DND-41 (cell line): Measurements from ENCODE around the gene LIX1L.

Experiments
- ATAC-seq: fragments of 200-7000 bp; cut with Tn5 transposase; 3 replicates; pipeline ENCODE4 v1.9.1; 2021; ENCODE audit warnings: low read depth; ENCODE audit not compliant: insufficient read depth
- DNase-seq: peaks from one replicate; pipeline ENCODE4 v3.0.0-alpha.2; 2020
- H2AFZ ChIP-seq: 2 replicates; pipeline ENCODE4 v1.6.0; 2012; ENCODE audit warnings: low read depth, low read length
- H3K27ac ChIP-seq: 2 replicates; pipeline ENCODE4 v1.5.1; 2012; ENCODE audit warnings: low read length, inconsistent platforms
- H3K27me3 ChIP-seq: fragments of 200-600 bp; sonication (generic); 2 replicates; pipeline ENCODE4 v1.6.0; 2012; ENCODE audit warnings: low read length, mild to moderate bottlenecking, inconsistent platforms; ENCODE audit not compliant: insufficient read depth, poor library complexity
- H3K36me3 ChIP-seq: 2 replicates; pipeline ENCODE4 v1.5.1; 2012; ENCODE audit warnings: low read length, inconsistent platforms; ENCODE audit not compliant: insufficient read depth
- H3K4me1 ChIP-seq: 2 replicates; pipeline ENCODE4 v1.5.1; 2012; ENCODE audit warnings: mild to moderate bottlenecking, low read length; ENCODE audit not compliant: insufficient read depth
- H3K4me2 ChIP-seq: 2 replicates; pipeline ENCODE4 v1.6.0; 2012; ENCODE audit warnings: mild to moderate bottlenecking, moderate library complexity, low read length, inconsistent platforms; ENCODE audit not compliant: insufficient read depth
- H3K4me3 ChIP-seq, 2 experiments: fragments of 200-600 bp in 1 of 2; shearing (Covaris generic) in 1 of 2; 2 replicates each; pipeline ENCODE4 v1.5.1; 2012 to 2016; ENCODE audit warnings: inconsistent platforms in 2 of 2, low read length in 2 of 2, mild to moderate bottlenecking in 2 of 2, low read depth in 1 of 2, moderate library complexity in 1 of 2
- H3K79me2 ChIP-seq: 2 replicates; pipeline ENCODE4 v1.6.0; 2012; ENCODE audit warnings: low read length, inconsistent platforms; ENCODE audit not compliant: insufficient read depth
- H3K9ac ChIP-seq: 2 replicates; pipeline ENCODE4 v1.6.0; 2012; ENCODE audit warnings: low read depth, mild to moderate bottlenecking, inconsistent platforms, low read length, moderate library complexity
- H3K9me3 ChIP-seq: 2 replicates; pipeline ENCODE4 v1.5.1; 2012; ENCODE audit warnings: low read length, moderate library complexity, mild to moderate bottlenecking, inconsistent platforms; ENCODE audit not compliant: insufficient read depth, severe bottlenecking
- H4K20me1 ChIP-seq: 2 replicates; pipeline ENCODE4 v1.6.0; 2012; ENCODE audit warnings: low read length; ENCODE audit not compliant: insufficient read depth
- CTCF ChIP-seq: IDR thresholded peaks from 2 replicates; pipeline ENCODE4 v1.5.1; 2012; ENCODE audit warnings: borderline replicate concordance, low read length, moderate library complexity, mild to moderate bottlenecking; ENCODE audit not compliant: poor library complexity, severe bottlenecking; ENCODE audit errors: extremely low read depth
- EZH2 ChIP-seq: IDR thresholded peaks from 3 replicates; pipeline ENCODE4 v1.6.1; 2012; ENCODE audit warnings: borderline replicate concordance, low read depth, mild to moderate bottlenecking, moderate library complexity, low read length, inconsistent platforms; ENCODE audit not compliant: severe bottlenecking

LIX1L gene

GRCh38 chr1:145993618-145994390, 36.0 kb upstream of the LIX1L start:
- no peak for ATAC-seq
- no peak for TF ChIP-seq CTCF
- TF ChIP-seq EZH2 = no peak
- Histone ChIP-seq H3K9ac (no peak overlapping the region), H3K27me3 (no peaks in the 10 kb centered on the region), H3K4me1 (peaks cover 46% of the 10 kb centered on the region), H4K20me1 (no peaks in the 10 kb centered on the region), H3K27ac (no peak overlapping the region), H3K9me3 (no peaks in the 10 kb centered on the region), H3K79me2 (peaks cover 18% of the 10 kb centered on the region), H3K4me3 (no peak overlapping the region), H3K4me2 (peak overlapping the region; percentile 97; the same call in 1 of the 2 replicates), H2AFZ (no peak overlapping the region), H3K36me3 (peaks cover 18% of the 10 kb centered on the region)
- no peak for DNase-seq

GRCh38 chr1:145992958-145993617, 35.3 kb upstream of the LIX1L start:
- H3K9ac ChIP-seq = no peak overlapping the region
- peaks cover 38% of the 10 kb centered on the region for H3K4me1 ChIP-seq
- H3K4me3 ChIP-seq = no peak overlapping the region

GRCh38 chr1:145992502-145992936, 34.7 kb upstream of the LIX1L start:
- Histone ChIP-seq H3K27ac (no peak overlapping the region), H3K4me3 (no peak overlapping the region), H3K4me2 (no peak overlapping the region), H4K20me1 (no peaks in the 10 kb centered on the region), H3K36me3 (peaks cover 18% of the 10 kb centered on the region), H2AFZ (no peak overlapping the region), H3K4me1 (peaks cover 33% of the 10 kb centered on the region), H3K79me2 (peaks cover 18% of the 10 kb centered on the region), H3K27me3 (no peaks in the 10 kb centered on the region), H3K9ac (no peak overlapping the region), H3K9me3 (no peaks in the 10 kb centered on the region)
- no peak for ATAC-seq
- no peak for TF ChIP-seq EZH2
- no peak for TF ChIP-seq CTCF
- no peak for DNase-seq

More at GRCh38 chr1:145992958-145993617, 35.3 kb upstream of the LIX1L start:
- TF ChIP-seq EZH2 (no peak), CTCF (no peak)
- Histone ChIP-seq H4K20me1 (no peaks in the 10 kb centered on the region), H3K36me3 (peaks cover 18% of the 10 kb centered on the region), H3K79me2 (peaks cover 18% of the 10 kb centered on the region), H3K27me3 (no peaks in the 10 kb centered on the region), H3K9me3 (no peaks in the 10 kb centered on the region), H3K4me2 (no peak overlapping the region), H3K27ac (no peak overlapping the region), H2AFZ (no peak overlapping the region)
- no peak for DNase-seq
- ATAC-seq = no peak
